CD4-positive, alpha-beta T cell treated with Interleukin-1 beta for 1 hour (primary cell): ENCODE measurements around the gene ZNF57.
A peak's percentile ranks its signal among the peaks of the same experiment; 100 is the strongest.
"Not testable (repeated sequence)": the region's sequence is repeated elsewhere in the genome, so short reads cannot be mapped to it uniquely, and the experiment has no call there.

Experiments used
- DNase-seq, 2 donors: peaks; one replicate each; pipeline ENCODE4 v3.0.0-alpha.2; 2020 to 2022

ZNF57 gene

DNA sequence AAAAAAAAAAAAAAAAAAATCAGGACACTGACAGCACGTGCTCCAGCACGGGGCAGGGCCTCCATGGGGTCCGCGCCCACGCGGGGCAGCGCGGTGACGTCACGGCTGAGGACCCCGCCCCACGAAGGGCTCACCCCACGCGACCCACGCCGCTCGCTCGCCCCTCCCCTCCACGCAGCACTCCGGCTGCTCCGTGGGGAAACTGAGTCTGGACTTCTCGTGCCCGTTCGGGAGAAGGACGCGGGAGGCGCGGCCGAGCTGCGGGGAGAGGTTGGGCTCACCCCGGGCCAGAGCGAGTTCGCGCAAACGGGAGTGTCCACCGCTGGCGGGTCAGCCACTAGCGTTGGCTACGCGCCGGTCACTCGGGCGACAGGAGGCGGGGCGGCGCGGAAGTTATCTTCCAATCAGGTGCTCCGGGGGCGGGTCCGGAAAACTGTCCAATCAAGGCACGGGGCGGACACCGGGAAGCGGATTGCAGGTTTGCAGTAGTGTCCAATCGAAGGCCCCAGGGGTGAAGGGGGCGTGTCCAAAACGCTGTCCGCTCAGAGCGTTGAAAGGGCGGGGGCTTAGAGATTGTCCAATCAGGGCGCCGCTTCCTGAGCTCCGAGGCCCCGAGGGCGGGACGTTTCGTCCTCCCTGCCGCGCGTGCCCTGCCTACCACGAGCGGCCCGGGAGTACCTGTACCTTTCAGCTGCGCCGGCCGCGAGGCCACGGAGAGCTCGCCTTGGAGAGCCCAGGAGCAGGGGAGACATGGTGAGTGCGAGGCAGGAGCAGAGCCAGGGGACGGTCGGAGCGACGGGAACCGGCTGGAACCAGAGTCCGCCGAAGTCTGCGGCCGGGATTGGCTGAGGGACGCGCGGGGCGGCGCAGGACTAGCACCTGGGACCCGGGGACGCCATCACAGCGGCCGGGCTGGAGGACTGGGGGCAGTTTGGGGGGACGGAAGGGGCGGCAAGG is at the start of gene ZNF57:
Gene ZNF57, plus strand, starts transcription at position 633 of the 957 bp plus-strand sequence. Its CDS starts 118 bp downstream, at position 751.
- DNase-seq: peak; percentile 97 to 98

DNA sequence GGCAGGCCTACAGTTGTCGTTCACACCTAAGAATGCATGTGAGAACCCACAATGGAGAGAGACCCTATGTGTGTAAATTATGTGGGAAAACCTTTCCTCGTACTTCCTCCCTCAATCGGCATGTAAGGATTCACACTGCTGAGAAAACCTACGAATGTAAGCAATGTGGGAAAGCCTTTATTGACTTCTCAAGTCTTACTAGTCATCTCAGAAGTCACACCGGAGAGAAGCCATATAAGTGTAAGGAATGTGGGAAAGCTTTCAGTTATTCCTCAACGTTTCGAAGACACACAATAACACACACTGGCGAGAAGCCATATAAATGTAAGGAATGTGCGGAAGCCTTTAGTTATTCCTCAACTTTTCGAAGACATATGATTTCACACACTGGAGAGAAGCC is 48.1 kb upstream of the ZNF57 start:
- DNase-seq: no peak

DNA sequence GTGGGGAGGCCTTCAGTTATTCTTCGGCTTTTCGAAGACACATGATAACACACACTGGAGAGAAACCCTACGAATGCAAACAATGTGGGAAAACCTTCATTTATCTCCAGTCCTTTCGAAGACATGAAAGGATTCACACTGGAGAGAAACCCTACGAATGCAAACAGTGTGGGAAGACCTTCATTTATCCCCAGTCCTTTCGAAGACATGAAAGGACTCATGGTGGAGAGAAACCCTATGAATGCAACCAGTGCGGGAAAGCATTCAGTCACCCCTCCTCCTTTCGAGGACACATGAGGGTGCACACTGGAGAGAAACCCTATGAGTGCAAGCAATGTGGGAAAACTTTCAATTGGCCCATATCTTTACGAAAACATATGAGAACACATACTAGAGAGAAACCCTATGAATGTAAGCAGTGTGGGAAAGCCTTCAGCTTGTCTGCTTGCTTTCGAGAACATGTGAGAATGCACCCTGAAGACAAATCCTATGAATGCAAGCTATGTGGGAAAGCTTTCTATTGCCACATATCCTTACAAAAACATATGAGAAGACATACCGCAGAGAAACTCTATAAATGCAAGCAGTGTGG is 47.6 kb upstream of the ZNF57 start:
- DNase-seq: no peak

GRCh38 chr19:2854849-2855248 is 45.9 kb upstream of the ZNF57 start:
- no peak for DNase-seq

GRCh38 chr19:2856457-2857050 is 44.2 kb upstream of the ZNF57 start:
- peak in 1 of 2 donors; percentile 51 for DNase-seq

DNA sequence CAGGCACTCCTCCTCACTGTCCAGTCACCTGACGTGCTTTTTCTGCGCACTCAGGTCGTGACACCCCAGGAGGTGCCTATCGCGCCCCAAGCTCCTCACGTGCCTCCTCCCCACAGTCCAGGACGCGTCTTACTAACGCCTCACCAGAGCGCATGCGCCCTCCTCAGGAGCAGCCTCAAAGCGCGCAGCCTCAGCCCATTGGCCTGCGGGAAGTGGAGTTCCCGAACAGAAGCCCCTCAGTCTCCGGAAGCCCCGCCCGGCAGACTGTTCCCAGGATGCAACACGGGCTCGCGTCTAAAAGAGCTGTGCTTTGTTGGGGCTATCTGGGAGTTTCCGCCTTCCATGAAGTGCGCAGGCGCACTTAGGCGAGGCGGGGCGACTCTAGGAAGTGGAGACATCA is 41.9 kb upstream of the ZNF57 start:
- DNase-seq: no peak

- no peak for DNase-seq
Measured at GRCh38 chr19:2863816-2864215, 36.9 kb upstream of the ZNF57 start.

GRCh38 chr19:2865334-2866100 is 35.2 kb upstream of the ZNF57 start:
- DNase-seq: no peak

DNA sequence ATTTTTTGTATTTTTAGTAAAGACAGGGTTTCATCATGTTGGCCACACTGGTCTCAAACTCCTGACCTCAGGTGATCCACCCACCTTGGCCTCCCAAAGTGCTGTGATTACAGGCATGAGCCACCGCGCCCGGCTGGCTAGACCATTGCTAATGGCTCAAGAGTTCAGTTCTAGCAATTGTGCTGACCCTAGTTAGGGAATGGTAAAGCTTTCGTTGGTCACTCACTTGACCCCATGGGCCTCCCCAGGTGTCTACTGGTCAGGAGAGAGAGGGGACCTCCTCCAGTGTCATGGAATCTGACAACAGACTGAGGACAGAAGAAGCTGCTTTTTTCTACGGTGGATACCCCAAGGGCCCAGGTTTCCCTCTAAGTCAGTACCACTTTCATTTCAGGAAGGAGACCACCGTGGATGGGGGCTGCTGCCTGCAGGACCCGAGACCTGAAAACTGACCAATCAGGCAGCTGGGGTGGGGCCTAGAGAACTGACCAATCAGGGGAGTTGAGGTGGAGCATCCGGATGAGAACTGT is 34.2 kb upstream of the ZNF57 start:
- no peak for DNase-seq

GRCh38 chr19:2867025-2867991 is 33.4 kb upstream of the ZNF57 start, which contains the start of gene ZNF556:
Gene ZNF556 (plus strand): TSS chr19:2867335. CDS start chr19:2867422, 87 bp downstream.
- peak in 1 of 2 donors; percentile 5 for DNase-seq

- DNase-seq: no peak
Measured at GRCh38 chr19:2869618-2870017, 31.1 kb upstream of the ZNF57 start.

DNA sequence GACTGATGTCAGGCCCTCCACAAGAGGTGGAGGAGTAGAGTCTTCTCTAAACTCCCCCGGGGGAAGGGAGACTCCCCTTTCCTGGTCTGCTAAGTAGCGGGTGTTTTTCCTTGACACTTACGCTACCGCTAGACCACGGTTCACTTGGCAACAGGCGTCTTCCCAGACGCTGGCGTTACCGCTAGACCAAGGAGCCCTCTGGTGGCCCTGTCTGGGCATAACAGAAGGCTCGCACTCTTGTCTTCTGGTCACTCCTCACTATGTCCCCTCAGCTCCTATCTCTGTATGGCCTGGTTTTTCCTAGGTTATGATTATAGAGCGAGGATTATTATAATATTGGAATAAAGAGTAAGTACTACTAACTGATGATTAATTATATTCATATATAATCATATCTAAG is 28.6 kb upstream of the ZNF57 start:
- peak; percentile 11 to 24 for DNase-seq

DNA sequence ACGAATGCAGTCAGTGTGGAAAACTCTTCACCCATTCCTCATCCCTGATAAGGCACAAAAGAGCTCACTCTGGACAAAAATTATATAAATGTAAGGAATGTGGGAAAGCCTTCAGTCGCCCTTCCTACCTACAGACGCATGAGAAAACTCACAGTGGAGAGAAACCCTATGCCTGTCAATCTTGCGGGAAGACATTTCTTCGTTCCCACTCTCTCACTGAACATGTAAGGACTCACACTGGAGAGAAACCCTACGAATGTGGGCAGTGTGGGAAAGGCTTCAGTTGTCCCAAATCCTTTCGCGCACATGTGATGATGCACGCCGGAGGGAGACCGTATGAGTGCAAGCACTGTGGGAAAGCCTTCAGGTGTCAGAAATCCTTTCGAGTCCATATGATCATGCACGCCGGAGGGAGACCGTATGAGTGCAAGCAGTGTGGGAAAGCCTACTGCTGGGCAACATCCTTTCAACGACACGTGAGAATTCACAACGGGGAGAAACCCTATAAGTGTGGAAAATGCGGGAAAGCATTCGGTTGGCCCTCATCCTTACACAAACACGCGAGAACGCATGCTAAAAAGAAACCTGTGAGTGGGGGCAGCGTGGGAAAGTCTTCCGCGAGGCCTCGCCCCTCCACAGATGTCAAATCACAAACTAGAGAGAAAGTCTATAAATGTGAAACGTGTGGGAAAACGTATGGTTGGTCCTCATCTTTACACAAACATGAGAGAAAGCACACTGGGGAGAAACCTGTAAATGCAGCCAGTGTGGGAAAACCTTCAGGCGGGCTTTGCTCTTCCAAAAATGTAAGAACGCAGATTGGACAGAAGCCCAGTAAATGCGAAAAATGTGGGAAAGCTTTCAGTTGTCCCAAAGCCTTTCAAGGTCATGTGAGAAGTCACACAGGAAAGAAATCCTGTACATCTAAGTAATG is 23.1 kb upstream of the ZNF57 start:
- DNase-seq: no peak

- no peak for DNase-seq
Measured at GRCh38 chr19:2883686-2884439, 16.9 kb upstream of the ZNF57 start.

DNA sequence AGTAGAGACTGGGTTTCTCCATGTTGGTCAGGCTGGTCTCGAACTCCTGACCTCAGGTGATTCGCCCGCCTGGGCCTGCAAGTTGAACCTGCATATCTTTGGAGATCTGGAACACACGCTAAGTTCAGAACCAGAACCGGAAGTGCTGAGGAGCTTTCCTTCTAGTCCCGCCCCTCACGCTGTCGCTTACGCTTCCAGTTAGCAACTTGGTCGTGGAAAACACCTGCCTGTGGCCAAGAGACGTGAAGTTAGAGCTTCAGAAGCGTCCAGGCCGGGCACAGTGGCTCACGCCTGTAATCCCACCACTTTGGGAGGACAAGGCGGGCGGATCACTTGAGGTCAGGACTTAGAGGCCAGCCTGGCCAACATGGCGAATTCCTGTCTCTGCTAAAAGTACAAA is 15.0 kb upstream of the ZNF57 start:
- DNase-seq: no peak

- DNase-seq: peak in 1 of 2 donors; percentile 48
Measured at GRCh38 chr19:2887391-2887914, 13.3 kb upstream of the ZNF57 start.

DNA sequence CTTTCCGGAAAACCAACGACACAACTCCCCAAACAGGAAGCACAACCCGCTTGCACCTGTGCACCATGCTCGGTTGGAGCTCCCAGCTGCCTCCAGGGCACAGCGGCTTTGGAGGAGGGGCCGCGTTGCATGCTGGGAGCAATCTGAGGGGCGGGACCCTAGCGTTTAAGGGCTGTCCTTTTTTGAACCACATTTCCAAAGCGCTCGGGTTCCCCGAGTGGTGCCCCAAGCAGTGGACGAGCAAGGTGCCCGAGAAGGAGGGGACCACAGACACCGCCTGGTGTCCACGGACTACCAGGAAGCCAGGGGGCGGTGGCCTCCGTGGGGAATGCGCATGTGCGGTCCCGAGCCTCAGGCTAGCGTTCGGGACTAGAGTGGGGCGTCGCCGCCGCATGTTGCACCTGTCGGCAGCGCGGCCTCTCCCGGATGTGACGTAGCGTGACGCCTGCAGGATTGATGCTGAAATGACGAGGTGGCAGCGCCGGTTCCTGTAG is 11.9 kb upstream of the ZNF57 start:
- DNase-seq: peak; percentile 66 to 86

DNA sequence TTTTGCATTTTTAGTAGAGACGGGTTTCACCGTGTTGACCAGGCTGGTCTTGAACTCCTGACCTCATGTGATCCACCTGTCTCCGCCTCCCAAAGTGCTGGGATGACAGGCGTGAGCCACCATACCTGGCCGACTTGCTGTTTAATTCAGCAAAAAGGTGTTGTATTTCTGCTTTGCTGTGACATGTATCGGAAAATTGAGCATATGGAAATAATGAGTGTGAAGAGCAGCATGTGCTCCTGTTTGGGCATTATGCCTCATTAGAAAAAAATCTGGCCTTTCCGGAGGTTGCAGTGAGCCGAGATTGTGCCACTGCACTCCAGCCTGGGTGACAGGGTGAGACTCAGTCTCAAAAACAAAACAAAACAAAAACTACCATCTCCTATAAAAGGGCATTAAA is 10.2 kb upstream of the ZNF57 start:
- DNase-seq: not testable (repeated sequence)

DNA sequence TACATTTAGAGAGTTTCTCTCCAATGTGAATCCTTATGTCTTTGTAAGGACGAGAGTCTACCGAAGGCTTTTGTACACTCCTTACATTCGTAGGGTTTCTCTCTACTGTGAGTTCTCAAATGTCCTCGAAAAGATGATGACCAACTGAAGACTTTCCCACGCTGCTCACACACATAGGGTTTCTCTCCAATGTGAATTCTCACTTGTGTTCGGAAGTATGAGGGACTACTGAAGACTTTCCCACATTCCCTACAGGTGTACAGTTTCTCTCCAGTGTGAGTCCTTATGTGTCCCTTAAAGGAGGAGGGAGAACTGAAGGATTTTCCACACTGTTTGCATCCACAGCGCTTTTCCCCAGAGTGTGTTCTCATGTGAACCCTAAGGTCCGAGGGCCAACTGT is 4.0 kb upstream of the ZNF57 start:
- no peak for DNase-seq
